Measurements from ENCODE around the gene RAB4B. TPM values are rescaled to one million over a fixed set of nuclear protein-coding genes. Genes with fewer than 3 reads are reported as not detected.

Gene RAB4B
- total RNA-seq, 4 donors from 2014 or later: 18.7 to 27.5 (median 20.9) TPM

GRCh38 chr19:40740747-40741146 is 37.3 kb upstream of the RAB4B start:
- Histone ChIP-seq H3K27me3 (no peaks in the 10 kb centered on the region), H3K36me3 (peaks cover 0 to 70% of the 10 kb centered on the region in 2 donors), H3K27ac (peak overlapping the region in 3 of 4 donors; percentile 67 to 73 (median 71)), H3K4me1 (peaks cover 0 to 35% (median 3%) of the 10 kb centered on the region in 3 donors), H3K4me3 (peak overlapping the region in 1 of 2 donors; percentile 18), H3K9me3 (no peaks in the 10 kb centered on the region)
- TF ChIP-seq POLR2AphosphoS5 (IDR thresholded peaks at IDR 0.05): no peak
- no peak for TF ChIP-seq EP300 (IDR thresholded peaks at IDR 0.05)
- TF ChIP-seq, protein P1, sequence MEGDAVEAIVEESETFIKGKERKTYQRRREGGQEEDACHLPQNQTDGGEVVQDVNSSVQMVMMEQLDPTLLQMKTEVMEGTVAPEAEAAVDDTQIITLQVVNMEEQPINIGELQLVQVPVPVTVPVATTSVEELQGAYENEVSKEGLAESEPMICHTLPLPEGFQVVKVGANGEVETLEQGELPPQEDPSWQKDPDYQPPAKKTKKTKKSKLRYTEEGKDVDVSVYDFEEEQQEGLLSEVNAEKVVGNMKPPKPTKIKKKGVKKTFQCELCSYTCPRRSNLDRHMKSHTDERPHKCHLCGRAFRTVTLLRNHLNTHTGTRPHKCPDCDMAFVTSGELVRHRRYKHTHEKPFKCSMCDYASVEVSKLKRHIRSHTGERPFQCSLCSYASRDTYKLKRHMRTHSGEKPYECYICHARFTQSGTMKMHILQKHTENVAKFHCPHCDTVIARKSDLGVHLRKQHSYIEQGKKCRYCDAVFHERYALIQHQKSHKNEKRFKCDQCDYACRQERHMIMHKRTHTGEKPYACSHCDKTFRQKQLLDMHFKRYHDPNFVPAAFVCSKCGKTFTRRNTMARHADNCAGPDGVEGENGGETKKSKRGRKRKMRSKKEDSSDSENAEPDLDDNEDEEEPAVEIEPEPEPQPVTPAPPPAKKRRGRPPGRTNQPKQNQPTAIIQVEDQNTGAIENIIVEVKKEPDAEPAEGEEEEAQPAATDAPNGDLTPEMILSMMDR (IDR thresholded peaks at IDR 0.05): no peak
- TF ChIP-seq POLR2A (IDR thresholded peaks at IDR 0.05): peak in 1 of 2 donors; percentile 19
- peak; percentile 84 for ATAC-seq
- WGBS, 2 donors (ENCODE audit: low coverage in 1 of 2): 60% methylated on average over 3 of the region's 6 CpGs; no CpG with 5 or more reads in 1 of the 2 donors

- WGBS, 2 donors (ENCODE audit: low coverage in 1 of 2): 65 to 82% methylated on average over 6 to 8 of the region's 10 CpGs
- H3K27ac ChIP-seq: peak overlapping the region in 3 of 4 donors; percentile 67 to 73 (median 71)
- no peak for ATAC-seq
- H3K36me3 ChIP-seq: peaks cover 0 to 60% of the 10 kb centered on the region in 2 donors
- no peaks in the 10 kb centered on the region for H3K9me3 ChIP-seq
- TF ChIP-seq POLR2AphosphoS5 (IDR thresholded peaks at IDR 0.05) (no peak), EP300 (IDR thresholded peaks at IDR 0.05) (no peak), POLR2A (IDR thresholded peaks at IDR 0.05) (no peak)
- TF ChIP-seq, protein P1 (IDR thresholded peaks at IDR 0.05): no peak
- H3K4me1 ChIP-seq: peaks cover 0 to 35% (median 3%) of the 10 kb centered on the region in 3 donors
- H3K27me3 ChIP-seq: no peaks in the 10 kb centered on the region
- no peak overlapping the region for H3K4me3 ChIP-seq
Measured at GRCh38 chr19:40741527-40742390, 36.3 kb upstream of the RAB4B start.

GRCh38 chr19:40742477-40742876 is 35.6 kb upstream of the RAB4B start:
- Histone ChIP-seq H3K4me3 (no peak overlapping the region), H3K36me3 (peaks cover 0 to 53% of the 10 kb centered on the region in 2 donors), H3K4me1 (peaks cover 0 to 35% (median 3%) of the 10 kb centered on the region in 3 donors), H3K9me3 (no peaks in the 10 kb centered on the region), H3K27ac (peak overlapping the region in 1 of 4 donors; percentile 67), H3K27me3 (no peaks in the 10 kb centered on the region)
- no CpG with 5 or more reads among the region's 17 CpGs for WGBS, 2 donors (ENCODE audit: low coverage in 1 of 2)
- no peak for ATAC-seq
- TF ChIP-seq POLR2A (IDR thresholded peaks at IDR 0.05): no peak
- TF ChIP-seq, protein P1 (IDR thresholded peaks at IDR 0.05): no peak
- TF ChIP-seq POLR2AphosphoS5 (IDR thresholded peaks at IDR 0.05): no peak

- 60 to 96% methylated on average over 1 to 4 of the region's 12 CpGs for WGBS, 2 donors (ENCODE audit: low coverage in 1 of 2)
- Histone ChIP-seq H3K9me3 (no peaks in the 10 kb centered on the region), H3K27ac (no peak overlapping the region), H3K4me3 (no peak overlapping the region), H3K27me3 (no peaks in the 10 kb centered on the region), H3K36me3 (peaks cover 0 to 49% of the 10 kb centered on the region in 2 donors), H3K4me1 (peaks cover 0 to 35% (median 3%) of the 10 kb centered on the region in 3 donors)
- TF ChIP-seq POLR2A (IDR thresholded peaks at IDR 0.05) (no peak), POLR2AphosphoS5 (IDR thresholded peaks at IDR 0.05) (no peak)
- no peak for ATAC-seq
Measured at GRCh38 chr19:40742886-40743285, 35.2 kb upstream of the RAB4B start.

DNA sequence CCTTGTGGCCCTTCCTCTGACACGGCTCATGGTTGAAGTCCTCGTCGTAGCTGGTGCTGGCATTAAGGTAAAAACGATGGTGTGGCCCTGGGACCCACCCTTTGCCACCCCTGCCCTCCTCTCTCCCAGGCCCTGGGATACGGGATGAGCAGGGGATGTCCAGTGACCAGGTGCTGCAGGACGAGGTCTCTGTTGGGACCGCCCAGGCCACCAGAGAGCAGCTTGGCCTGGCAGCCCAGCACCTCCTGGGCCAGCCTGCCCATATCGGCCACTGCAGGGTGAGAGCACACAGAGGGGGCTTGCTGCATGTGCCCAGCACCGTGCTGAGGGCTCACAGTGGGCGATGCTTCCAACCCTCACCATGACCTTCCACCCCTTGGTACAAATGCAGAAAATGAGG is 34.1 kb upstream of the RAB4B start:
- peaks cover 0 to 40% (median 3%) of the 10 kb centered on the region in 3 donors for H3K4me1 ChIP-seq
- H3K9me3 ChIP-seq: no peaks in the 10 kb centered on the region
- H3K27me3 ChIP-seq: no peaks in the 10 kb centered on the region
- no peak overlapping the region for H3K4me3 ChIP-seq
- WGBS, 2 donors (ENCODE audit: low coverage in 1 of 2): 73% methylated on average over 3 of the region's 10 CpGs; no CpG with 5 or more reads in 1 of the 2 donors
- no peak overlapping the region for H3K27ac ChIP-seq
- TF ChIP-seq POLR2AphosphoS5 (IDR thresholded peaks at IDR 0.05) (no peak), EP300 (IDR thresholded peaks at IDR 0.05) (no peak), POLR2A (IDR thresholded peaks at IDR 0.05) (no peak)
- TF ChIP-seq, protein P1 (IDR thresholded peaks at IDR 0.05): no peak
- no peak for ATAC-seq
- peaks cover 0 to 38% of the 10 kb centered on the region in 2 donors for H3K36me3 ChIP-seq
